GM12801 (cell line): ENCODE results near the gene RPS6KA5.

Experiments
- TF ChIP-seq, protein P1 (sequence below): IDR thresholded peaks from one replicate; pipeline ENCODE4 v1.5.1; 2011; ENCODE audit warnings: control low read depth; ENCODE audit not compliant: insufficient read length; ENCODE audit errors: extremely low read depth

Gene RPS6KA5

DNA sequence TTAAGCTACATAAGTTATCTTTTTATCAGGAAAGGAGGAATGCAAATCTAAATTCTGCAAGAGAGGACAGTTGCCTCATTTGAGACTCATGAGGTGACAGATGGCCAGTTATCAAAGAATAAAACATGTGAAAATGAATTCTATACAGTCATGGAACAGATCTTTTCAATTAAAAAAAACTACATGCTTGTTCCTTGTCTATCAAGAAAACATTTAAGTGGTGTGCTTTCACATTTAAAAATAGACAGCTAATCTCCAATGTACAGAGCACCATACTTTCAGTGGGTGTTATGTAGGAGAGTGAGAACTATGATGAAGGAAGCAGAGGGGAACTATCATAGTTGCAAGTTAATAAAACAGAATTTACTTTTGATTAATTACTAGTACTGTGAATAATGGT, 167.5 kb downstream of the RPS6KA5 start:
- TF ChIP-seq, protein P1, sequence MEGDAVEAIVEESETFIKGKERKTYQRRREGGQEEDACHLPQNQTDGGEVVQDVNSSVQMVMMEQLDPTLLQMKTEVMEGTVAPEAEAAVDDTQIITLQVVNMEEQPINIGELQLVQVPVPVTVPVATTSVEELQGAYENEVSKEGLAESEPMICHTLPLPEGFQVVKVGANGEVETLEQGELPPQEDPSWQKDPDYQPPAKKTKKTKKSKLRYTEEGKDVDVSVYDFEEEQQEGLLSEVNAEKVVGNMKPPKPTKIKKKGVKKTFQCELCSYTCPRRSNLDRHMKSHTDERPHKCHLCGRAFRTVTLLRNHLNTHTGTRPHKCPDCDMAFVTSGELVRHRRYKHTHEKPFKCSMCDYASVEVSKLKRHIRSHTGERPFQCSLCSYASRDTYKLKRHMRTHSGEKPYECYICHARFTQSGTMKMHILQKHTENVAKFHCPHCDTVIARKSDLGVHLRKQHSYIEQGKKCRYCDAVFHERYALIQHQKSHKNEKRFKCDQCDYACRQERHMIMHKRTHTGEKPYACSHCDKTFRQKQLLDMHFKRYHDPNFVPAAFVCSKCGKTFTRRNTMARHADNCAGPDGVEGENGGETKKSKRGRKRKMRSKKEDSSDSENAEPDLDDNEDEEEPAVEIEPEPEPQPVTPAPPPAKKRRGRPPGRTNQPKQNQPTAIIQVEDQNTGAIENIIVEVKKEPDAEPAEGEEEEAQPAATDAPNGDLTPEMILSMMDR, result no peak

GRCh38 chr14:90891326-90891725, 169.1 kb downstream of the RPS6KA5 start:
- TF ChIP-seq, protein P1, result no peak

DNA sequence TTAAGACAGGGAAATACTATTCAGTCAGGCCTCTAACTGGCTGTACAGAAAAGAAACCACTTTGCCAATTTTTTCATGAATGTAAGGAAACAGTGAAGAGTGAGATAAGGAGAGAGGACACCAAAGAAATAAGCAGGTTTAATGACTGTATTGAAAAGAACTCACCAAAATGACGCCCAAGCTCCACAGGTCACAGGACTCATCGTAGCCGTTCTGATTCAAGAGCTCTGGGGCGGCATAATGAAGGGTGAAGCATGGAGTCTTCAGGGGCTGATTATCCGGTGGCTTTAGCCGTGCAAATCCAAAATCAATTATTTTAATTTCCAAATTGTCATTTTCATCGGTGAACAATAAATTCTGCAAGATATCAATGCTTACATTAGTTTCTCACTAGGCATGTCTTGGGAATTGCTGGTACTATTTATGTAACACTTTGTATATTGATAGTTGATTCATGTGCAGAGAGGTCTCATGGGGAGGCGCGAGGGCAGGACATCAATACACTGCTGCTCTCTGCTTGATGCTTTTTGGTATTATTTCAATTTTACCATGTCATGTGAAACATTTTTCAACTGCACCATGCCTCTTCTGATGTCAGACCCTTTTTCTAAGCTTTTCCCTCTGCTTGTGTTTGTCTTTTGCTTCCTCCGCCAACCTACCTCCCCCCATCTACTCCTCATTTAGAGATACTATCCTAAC, 170.0 kb downstream of the RPS6KA5 start:
- TF ChIP-seq, protein P1, result no peak

GRCh38 chr14:90886297-90886815, 174.1 kb downstream of the RPS6KA5 start:
- TF ChIP-seq, protein P1, result no peak

GRCh38 chr14:90883782-90884181, 176.7 kb downstream of the RPS6KA5 start:
- TF ChIP-seq, protein P1, result no peak

DNA sequence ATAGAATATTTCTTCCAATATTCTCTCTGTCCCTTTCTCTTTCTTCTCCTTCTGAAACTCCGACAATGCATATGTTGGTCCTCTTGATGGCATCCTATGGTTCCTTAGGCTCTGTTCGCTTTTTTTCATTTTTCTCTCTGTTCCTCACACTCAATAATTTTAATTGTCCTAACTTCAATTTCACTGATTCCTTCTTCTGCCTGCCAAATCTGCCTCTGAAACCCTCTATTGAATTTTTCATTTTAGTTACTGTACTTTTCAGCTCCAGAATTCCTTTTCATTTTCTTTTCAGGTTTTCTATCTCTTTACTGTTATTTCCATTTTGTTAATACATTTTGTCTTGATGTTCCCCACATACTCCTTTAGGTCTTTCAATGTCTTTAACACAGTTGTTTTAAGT, 177.2 kb downstream of the RPS6KA5 start:
- TF ChIP-seq, protein P1, result no peak

DNA sequence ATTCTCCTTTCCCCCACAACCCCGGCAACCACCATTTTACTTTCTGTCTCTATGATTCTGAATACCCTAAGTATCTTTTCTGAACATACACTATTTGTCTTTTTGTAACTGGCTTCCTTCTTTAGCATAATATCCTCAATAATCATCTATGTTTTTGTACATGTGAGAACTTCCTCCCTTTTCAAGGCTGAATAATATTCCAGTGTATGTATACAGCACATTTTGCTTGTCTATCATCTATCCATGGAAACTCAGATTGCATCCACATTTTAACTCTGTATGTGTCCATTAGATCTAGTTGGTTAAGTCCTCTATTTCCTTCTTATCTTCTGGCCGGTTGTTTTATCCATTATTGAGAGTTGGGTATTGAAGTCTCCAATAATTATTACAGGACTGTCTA, 180.2 kb downstream of the RPS6KA5 start:
- TF ChIP-seq, protein P1, result no peak
